ENCODE measurements around the gene AGPS. TPM values are rescaled to one million over a fixed set of nuclear protein-coding genes. Genes with fewer than 3 reads are reported as not detected.

AGPS gene
- total and polyA plus RNA-seq, 3 donors from 2014 or later: 36.7 to 73.4 (median 55.7) TPM

- Histone ChIP-seq H3K9me3 (no peaks in the 10 kb centered on the region), H3K4me3 (no peak overlapping the region), H3K27ac (no peak overlapping the region), H3K27me3 (no peaks in the 10 kb centered on the region), H3K36me3 (ENCODE audit: low read depth, missing control alignments) (no peaks in the 10 kb centered on the region), H3K4me1 (no peaks in the 10 kb centered on the region)
- TF ChIP-seq CTCF (IDR thresholded peaks at IDR 0.05) (no peak), POLR2A (IDR thresholded peaks at IDR 0.05) (no peak)
- intact Hi-C loops (cut with DNase I; ENCODE audit: low total_unique reads): no loop called here
- 73% methylated on average over 12 of the region's 12 CpGs for WGBS, 2 donors
- no peak for DNase-seq
These were observed 5.1 kb downstream of the AGPS start for GRCh38 chr2:177397481-177398289.

- H3K27me3 ChIP-seq: no peaks in the 10 kb centered on the region
- intact Hi-C loops (cut with DNase I; ENCODE audit: low total_unique reads): no loop called here
These were observed 5.7 kb downstream of the AGPS start for GRCh38 chr2:177398290-177398683.

DNA sequence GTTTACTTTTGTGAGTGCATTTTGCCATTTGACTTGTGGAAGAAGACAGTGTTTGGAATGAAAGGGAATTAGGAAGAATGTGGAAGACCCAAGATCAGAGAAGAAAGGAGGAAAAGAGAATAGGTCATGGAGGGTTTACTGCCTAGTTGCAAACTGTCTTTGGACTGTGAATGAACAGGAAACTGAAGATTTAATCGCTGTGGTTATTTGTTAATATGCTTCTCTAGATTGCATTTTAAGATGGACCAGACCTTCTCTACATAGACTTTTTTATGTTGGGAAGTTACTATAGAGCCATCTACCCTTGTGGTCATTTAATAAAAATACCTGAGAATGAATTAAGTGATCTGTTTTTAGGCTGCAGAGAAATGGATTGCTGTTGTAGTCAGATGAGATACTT is 6.2 kb downstream of the AGPS start:
- Histone ChIP-seq H3K4me3 (no peak overlapping the region), H3K9me3 (no peaks in the 10 kb centered on the region), H3K27me3 (no peaks in the 10 kb centered on the region), H3K36me3 (ENCODE audit: low read depth, missing control alignments) (no peaks in the 10 kb centered on the region), H3K27ac (no peak overlapping the region), H3K4me1 (peaks cover under 1% of the 10 kb centered on the region)
- intact Hi-C loops (cut with DNase I; ENCODE audit: low total_unique reads): no loop called here
- no peak for TF ChIP-seq CTCF (IDR thresholded peaks at IDR 0.05)
- TF ChIP-seq POLR2A (IDR thresholded peaks at IDR 0.05): no peak
- WGBS, 2 donors: 90 to 91% methylated on average over 1 of the region's 1 CpG
- DNase-seq: no peak

More at GRCh38 chr2:177398290-177398683, 5.7 kb downstream of the AGPS start:
- TF ChIP-seq POLR2A (IDR thresholded peaks at IDR 0.05) (no peak), CTCF (IDR thresholded peaks at IDR 0.05) (no peak)
- no peak overlapping the region for H3K27ac ChIP-seq
- H3K4me1 ChIP-seq: no peaks in the 10 kb centered on the region
- WGBS, 2 donors: 92% methylated on average over 1 of the region's 1 CpG
- H3K9me3 ChIP-seq: no peaks in the 10 kb centered on the region
- no peak overlapping the region for H3K4me3 ChIP-seq
- H3K36me3 ChIP-seq (ENCODE audit: low read depth, missing control alignments): no peaks in the 10 kb centered on the region
- no peak for DNase-seq

DNA sequence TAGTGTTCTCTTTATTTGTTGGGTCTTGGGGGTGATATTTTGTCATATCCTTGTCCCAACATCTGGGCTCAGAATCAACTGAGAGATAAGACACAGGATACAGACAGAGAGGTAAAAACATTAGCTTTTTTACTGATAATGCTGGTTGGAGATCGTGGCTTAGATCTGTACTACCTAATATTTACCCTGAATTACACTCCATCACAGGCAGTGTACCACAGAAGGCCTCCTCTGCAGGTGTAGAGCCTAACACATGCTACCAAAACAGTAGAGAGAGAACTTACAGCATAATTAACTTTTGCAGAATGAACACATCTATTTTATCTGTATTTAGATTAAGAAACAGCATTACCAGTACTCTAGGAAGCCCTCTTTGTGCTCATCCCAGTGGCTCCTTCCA is 6.8 kb downstream of the AGPS start:
- intact Hi-C loops (cut with DNase I; ENCODE audit: low total_unique reads): no loop called here
- no peak for DNase-seq
- Histone ChIP-seq H3K4me1 (peaks cover 5% of the 10 kb centered on the region), H3K27ac (no peak overlapping the region), H3K36me3 (ENCODE audit: low read depth, missing control alignments) (no peaks in the 10 kb centered on the region), H3K4me3 (no peak overlapping the region), H3K27me3 (no peaks in the 10 kb centered on the region), H3K9me3 (no peaks in the 10 kb centered on the region)
- 81 to 91% methylated on average over 1 of the region's 1 CpG for WGBS, 2 donors
- TF ChIP-seq CTCF (IDR thresholded peaks at IDR 0.05) (no peak), POLR2A (IDR thresholded peaks at IDR 0.05) (no peak)
